ENCODE measurements around the gene HAT1.

The HAT1 gene

GRCh38 chr2:171922230-171923022 is at the start of gene HAT1:
HAT1 (plus strand) TSS chr2:171922461; CDS start chr2:171922501, 40 bp downstream.
- peak within 1 kb of the TSS; percentile 88 for H3K4me3 ChIP-seq (ENCODE audit: low read depth, low read length)
- peak; percentile 73 for DNase-seq (ENCODE audit: low read depth, low spot score)
- no peak for TF ChIP-seq CTCF (IDR thresholded peaks at IDR 0.05; ENCODE audit: insufficient read depth, low read length, missing control alignments)
- CTCF ChIA-PET, result interaction anchor here (0.6 to 2.8 kb wide), 4 partner anchors 19 to 216 kb away, joined by 3 to 21 read pairs (median 7); no protein-coding TSS in a partner anchor
- POLR2A ChIA-PET, result interaction anchor here (0.8 to 1.5 kb wide), 4 partner anchors 28 to 166 kb away, joined by 3 to 5 read pairs (median 3); partner anchors contain the start of genes DLX1 and SLC25A12

DNA sequence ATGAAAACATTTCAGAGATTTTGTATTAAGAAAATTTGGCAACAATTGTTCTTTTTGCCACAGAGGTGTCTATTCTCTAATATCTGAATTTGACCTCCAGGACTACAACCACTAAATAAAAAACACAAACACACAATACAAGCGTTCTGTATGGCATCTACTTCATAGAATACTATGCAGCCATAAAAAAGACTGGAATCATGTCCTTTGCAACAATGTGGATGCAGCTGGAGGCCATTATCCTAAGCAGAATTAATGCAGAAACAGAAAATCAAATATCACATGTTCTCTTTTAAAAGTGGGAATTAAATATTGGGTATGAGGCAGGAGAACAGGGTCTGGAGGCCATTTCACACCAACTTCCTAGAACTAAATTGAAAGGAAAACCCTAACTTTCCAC is 47.7 kb upstream of the HAT1 start:
- DNase-seq (ENCODE audit: low read depth, low spot score), result no peak
- POLR2A ChIA-PET, result no interaction called here
- TF ChIP-seq CTCF (IDR thresholded peaks at IDR 0.05; ENCODE audit: insufficient read depth, low read length, missing control alignments), result no peak
- CTCF ChIA-PET, result no interaction called here
- no peak overlapping the region for H3K4me3 ChIP-seq (ENCODE audit: low read depth, low read length)

DNA sequence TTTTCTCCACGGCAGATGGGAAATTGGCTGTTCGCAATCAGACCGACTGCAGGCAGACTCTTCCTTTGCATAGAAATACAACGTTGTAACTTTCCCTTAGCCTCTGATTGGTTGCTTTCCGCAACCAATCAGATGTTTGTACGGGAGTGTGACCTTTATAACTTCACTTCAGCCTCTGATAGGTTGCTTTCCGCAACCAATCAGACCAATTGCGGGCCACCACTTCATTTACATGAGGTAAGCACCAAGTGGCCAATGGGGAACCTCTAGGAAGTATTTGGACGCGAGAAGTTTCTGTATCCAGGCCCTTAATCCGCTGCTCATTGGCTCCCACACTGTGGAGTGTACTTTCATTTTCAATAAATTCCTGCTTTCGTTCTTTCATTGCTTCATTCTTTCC is 47.3 kb upstream of the HAT1 start:
- no peak for DNase-seq (ENCODE audit: low read depth, low spot score)
- no peak for TF ChIP-seq CTCF (IDR thresholded peaks at IDR 0.05; ENCODE audit: insufficient read depth, low read length, missing control alignments)
- POLR2A ChIA-PET, result no interaction called here
- CTCF ChIA-PET, result no interaction called here
- no peak overlapping the region for H3K4me3 ChIP-seq (ENCODE audit: low read depth, low read length)

DNA sequence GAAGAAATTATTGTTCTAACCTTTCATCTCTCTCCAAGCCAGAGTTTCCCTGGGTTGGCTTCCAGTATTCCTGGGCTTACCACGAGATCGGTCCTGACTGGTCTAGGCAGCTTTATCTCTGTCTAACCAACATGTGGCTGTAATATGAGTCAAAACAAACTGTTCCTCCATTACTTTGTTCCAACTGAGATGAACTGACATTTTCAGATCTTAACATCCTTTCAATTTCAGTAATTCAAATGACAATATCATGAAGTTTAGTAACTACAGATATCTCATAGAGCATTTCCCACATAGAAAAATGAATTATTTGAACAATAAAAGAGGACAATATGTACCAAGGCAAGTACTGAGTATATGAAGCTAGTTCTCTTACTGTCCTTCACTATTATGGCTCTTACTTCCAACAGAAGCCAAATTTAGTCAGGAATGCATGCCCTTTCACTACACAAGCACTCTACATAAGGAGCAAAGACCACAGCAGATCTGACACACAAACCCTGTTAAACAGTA is 43.7 kb upstream of the HAT1 start:
- TF ChIP-seq CTCF (IDR thresholded peaks at IDR 0.05; ENCODE audit: insufficient read depth, low read length, missing control alignments), result no peak
- CTCF ChIA-PET, result no interaction called here
- H3K4me3 ChIP-seq (ENCODE audit: low read depth, low read length), result no peak overlapping the region
- peak; percentile 24 for DNase-seq (ENCODE audit: low read depth, low spot score)
- POLR2A ChIA-PET, result no interaction called here

- DNase-seq (ENCODE audit: low read depth, low spot score), result no peak
- CTCF ChIA-PET, result interaction anchor here (1.1 kb wide), 1 partner anchor 11 kb away, joined by 4 read pairs; no protein-coding TSS in a partner anchor
- TF ChIP-seq CTCF (IDR thresholded peaks at IDR 0.05; ENCODE audit: insufficient read depth, low read length, missing control alignments), result no peak
- H3K4me3 ChIP-seq (ENCODE audit: low read depth, low read length), result no peak overlapping the region
- POLR2A ChIA-PET, result no interaction called here
Measured at GRCh38 chr2:171879865-171880264, 42.4 kb upstream of the HAT1 start.

DNA sequence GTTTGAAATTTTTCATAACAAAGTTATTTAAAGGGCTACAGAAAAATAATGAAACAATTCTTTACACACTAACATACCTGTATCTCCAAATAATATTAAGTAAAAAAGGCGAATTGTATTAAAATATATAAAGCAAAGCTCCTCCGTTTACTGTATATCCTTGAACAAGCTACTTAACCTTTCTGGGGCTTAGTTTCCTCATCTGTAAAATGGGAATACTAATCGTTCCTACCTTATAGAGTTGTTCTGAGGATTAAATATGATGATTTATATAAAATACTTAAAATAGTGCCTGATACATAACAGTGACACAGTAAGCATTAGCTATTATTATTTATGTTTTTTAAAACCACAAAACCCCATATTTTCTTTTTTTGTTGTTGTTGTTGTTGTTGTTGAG is 41.5 kb upstream of the HAT1 start:
- ChIA-PET POLR2A (no interaction called here), CTCF (interaction anchor here (1.2 kb wide), 1 partner anchor 12 kb away, joined by 3 read pairs; no protein-coding TSS in a partner anchor)
- no peak for TF ChIP-seq CTCF (IDR thresholded peaks at IDR 0.05; ENCODE audit: insufficient read depth, low read length, missing control alignments)
- no peak overlapping the region for H3K4me3 ChIP-seq (ENCODE audit: low read depth, low read length)
- no peak for DNase-seq (ENCODE audit: low read depth, low spot score)

All from AG04449 (cell line).